Activated CD8-positive, alpha-beta memory T cell treated with anti-CD3 and anti-CD28 coated beads for 4 hours (primary cell): Measurements from ENCODE around the gene NOTCH1.

Source experiments
- DNase-seq, 2 donors: peaks; one replicate each; pipeline ENCODE4 v3.0.0-alpha.2; 2020; ENCODE audit warnings: low read depth in 2 of 2

The NOTCH1 gene

GRCh38 chr9:136501686-136502085 is 44.2 kb downstream of the NOTCH1 start:
- no peak for DNase-seq

- DNase-seq, result no peak
Observed at GRCh38 chr9:136499935-136500910, 45.6 kb downstream of the NOTCH1 start.

DNA sequence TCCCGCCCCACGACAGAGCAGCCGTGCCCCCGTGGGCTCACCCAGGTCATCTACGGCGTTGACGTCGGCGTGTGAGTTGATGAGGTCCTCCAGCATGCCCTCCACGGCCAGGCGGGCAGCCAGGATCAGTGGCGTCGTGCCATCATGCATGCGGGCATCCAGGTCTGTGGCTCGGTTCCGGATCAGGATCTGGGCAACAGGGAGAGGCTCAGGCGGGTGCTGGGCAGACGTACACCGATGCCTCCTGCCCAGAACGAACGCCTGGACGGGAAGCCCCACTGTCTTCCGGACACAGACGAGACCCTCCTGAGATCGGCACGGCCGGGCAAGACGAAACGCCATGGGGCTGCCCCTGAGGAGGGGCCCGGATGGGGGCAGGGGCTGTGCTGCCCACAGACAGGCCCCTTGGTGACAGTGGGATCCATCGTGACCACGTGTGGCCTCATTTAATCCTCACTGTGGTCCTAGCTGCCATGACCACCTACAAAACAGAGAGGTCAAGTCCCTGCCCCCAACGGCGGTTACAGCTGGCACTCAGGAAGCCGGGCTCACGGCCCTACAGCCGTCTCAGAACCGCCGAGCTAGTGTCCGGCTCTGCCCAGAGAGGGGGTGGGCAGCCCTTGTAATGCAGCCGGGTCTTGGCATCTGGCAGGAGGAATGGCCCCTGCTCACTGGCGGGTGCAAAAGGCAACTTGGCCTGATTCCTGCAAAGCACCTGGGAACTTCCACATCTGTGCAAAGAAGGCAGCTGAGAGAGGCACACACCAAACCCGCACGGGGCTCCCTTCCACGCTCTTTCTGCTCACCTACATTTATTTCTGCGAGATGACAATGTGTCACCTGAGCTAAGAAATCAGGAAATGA is 46.5 kb downstream of the NOTCH1 start:
- no peak for DNase-seq

- DNase-seq, result no peak
Observed at GRCh38 chr9:136497916-136498695, 47.7 kb downstream of the NOTCH1 start.

DNA sequence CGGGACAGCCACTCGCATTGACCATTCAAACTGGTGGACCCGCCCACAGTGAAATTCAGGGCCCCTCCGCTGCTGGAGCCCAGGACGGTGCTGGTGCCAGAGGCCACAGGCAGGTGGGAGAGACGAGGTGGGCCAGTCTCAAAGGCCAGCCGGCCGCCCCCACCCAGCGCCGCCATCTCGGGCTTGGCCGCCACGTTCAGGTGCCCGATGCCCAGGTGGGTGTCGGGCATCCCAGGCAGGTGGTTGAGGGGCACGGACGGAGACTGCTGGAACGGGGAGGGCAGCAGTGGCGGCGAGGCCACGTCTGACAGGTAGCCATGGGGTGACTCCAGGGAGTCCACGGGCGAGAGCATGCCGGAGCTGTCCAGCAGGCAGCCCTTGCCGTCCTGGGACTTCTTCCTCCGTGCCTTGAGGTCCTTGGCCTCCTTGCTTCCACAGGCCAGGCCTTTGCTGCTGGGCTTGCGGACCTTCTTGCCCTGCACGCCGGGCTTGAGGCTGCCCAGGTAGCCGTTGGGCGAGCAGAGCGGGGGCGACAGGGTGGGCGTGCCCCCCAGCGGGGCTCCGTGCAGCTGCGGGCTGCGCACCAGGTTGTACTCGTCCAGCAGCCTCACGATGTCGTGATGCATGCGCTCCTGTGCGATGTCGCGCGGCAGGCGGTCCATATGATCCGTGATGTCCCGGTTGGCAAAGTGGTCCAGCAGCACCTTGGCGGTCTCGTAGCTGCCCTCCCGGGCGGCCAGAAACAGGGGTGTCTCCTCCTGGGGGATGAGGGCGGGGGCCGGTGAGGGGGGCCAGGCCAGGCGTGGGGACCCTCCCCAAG is 48.8 kb downstream of the NOTCH1 start:
- no peak for DNase-seq

- no peak for DNase-seq
Observed at GRCh38 chr9:136496181-136496580, 49.7 kb downstream of the NOTCH1 start.

DNA sequence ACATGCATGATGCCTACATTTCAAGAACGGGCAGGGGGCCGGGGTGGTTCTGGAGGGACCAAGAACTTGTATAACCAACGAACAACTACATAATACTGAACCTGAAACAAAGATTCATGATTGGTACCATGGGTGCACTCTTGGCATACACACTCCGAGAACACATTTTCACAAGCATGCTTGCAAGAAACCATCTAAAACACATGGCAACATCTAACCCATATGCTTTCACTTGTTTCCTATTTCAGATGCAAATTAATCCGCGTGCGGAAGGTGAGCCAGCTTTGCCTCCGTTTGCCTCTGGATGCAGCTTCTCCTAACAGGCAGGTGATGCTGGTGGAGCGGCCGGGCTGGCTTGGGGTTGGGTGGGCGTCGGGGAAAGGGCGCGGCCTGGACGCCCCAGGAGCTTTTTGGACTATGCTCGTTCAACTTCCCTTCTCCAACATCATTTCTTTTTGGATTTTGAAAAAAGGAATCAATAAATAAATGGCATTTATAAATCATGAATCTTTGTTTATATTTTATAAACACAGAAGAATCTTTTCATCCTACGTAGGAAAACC is 50.5 kb downstream of the NOTCH1 start:
- DNase-seq, result no peak

DNA sequence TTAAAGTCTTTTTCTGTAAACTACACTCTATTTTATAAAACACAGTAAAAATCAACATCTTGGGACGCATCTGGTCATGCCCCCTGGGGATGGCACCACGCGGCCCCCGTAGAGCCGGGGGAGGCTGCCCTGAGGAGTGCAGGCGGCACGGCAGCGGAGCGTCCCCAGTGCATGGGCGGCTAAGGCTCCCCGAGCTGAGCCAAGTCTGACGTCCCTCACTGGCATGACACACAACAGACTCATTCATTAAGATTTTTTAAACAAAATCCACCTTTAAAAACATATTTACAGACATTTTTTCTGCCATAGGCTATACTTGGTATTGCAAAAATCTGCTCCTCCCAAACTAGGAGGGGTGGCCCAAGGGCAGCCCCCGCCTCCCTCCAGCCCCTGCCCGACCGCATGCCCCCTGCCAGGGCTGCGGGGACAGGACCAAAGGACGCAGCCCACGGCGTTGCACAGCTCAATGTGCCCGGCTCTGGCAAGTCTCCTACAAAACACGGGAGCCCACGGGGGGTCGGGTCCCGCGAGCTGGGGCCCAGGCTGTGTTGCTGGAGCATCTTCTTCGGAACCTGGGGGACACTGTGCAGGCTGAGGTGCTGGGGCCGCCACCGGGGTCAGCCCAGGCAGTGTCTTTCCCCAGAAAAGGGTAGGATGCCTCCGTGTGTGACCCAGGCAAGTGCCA is 51.2 kb downstream of the NOTCH1 start:
- DNase-seq, result no peak

GRCh38 chr9:136494012-136494411 is 51.8 kb downstream of the NOTCH1 start:
- no peak for DNase-seq

DNA sequence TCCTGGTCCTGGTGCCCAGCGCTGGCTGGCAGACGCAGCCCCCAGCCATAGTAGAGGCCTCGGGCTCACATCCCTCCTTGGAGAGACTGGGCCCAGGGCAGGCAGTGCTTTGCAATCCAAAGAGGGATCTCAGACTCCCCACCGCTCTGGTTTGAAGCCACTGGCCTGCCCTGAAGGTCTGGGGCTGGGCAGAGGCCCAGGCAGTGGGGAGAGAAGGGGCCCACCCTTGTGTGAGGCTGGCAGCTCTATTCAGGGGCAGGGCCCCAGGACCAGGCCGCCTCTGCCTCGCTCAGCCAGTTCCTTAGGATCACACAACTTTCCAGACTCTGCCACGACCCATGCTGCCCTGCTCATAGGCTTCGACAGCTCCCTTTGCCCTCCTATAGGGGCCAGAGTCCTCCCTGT is 52.3 kb downstream of the NOTCH1 start:
- no peak for DNase-seq

GRCh38 chr9:136492978-136493522 is 52.8 kb downstream of the NOTCH1 start:
- DNase-seq, result no peak

GRCh38 chr9:136489731-136490130 is 56.1 kb downstream of the NOTCH1 start:
- no peak for DNase-seq

DNA sequence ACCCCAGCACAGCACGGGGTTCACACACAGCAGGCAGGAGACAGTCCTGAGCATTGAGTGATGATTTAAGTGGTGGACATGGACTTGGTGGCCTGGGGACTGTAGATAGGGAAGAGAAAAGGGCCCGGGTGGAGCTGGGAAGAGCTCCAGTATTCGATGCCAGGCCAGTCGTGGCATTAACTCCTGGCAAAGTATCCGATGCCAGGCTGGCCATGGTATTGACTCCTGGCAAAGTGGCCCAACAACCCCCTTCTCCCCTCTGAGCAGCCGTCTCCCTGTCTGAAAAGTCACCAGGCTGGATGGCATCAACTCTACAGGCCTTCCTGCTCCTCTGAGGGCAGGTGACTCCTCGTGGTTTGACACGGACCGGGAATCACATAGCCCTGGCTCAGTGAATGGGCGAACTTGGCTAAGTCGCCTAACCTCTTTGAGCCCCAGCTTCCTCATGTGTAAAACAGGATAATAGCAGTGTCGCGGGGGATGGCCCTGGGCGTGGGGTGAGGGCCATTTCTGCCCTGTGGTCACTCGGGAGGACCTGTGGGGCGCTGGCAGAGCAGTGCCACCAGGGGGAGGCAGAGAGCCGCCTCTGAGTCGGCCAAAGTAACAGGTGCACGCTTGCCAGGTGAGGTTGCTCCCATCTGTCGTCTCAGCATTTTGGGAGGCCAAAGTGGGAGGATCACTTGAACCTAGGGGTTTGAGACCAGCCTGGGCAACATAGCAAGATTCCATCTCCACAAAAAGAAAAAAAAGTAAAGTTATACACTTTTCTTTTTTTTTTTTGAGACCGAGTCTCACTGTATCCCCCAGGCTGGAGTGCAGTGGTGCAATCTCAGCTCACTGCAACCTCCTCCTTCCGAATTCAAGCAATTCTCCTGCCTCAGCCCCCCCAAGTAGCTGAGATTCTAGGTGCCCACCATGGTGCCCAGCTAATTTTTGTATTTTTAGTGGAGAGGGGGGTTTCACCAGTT is 57.3 kb downstream of the NOTCH1 start:
- DNase-seq, result peak; percentile 48 to 59

DNA sequence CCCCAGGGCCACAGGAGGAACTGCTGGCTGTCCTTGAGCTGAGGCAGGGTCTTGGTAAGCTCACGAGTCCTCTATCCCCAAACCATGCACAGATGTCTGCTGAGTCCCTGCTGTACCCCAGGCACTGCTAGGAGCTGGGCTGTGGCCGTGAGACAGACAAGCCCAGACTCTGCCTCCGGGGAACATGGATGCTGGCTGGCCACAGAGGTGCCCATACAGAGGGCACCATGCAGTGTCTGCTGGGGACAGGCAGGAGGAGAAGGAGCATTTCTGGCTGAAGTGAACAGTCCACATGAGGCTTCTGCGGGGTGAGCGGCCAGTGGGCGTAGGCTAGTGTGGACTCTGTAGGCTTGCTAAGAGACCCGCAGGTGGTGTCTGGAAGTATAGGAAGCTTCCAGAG is 58.2 kb downstream of the NOTCH1 start:
- DNase-seq, result no peak

GRCh38 chr9:136486823-136487620 is 58.8 kb downstream of the NOTCH1 start:
- DNase-seq, result no peak

DNA sequence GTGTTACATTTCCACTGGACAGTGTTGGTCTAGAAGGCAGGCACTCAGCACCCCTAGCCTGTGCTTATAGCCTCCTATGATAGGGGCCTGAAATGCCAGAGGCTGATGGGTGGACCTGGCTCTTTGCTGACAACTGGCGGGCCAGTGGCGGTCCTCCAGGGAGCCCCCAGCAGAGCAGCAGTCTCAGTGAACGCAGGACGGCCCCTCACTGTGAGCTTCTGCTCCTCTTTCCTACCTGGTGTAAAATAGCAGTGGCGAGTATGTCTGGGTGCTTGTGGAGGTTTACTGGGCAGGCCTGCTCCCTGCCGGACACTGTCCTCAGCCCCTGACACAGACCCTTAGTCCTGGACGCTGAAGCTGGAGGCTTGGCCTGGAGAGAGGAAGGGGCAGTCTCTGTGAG is 59.7 kb downstream of the NOTCH1 start:
- DNase-seq, result no peak
